Common myeloid progenitor, CD34-positive (primary cell): Measurements from ENCODE around the gene GNG14.
A peak's percentile ranks its signal among the peaks of the same experiment; 100 is the strongest.

Experiments
- CTCF ChIA-PET: fragments of 350-600 bp; sonication (Branson Sonifier 250); formaldehyde crosslinking; loops from one replicate; lab custom pipeline; 2021; ENCODE audit warnings: antibody characterized with exemption; lab: Charles Lee
- POLR2A ChIA-PET: fragments of 350-600 bp; sonication (Branson Sonifier 250); formaldehyde crosslinking; loops from one replicate; lab custom pipeline; 2021; ENCODE audit warnings: antibody characterized with exemption; lab: Charles Lee
- DNase-seq, 3 donors: peaks; one replicate each; pipeline versions ENCODE4 v3.0.0 to v3.0.0-alpha.2; 2013
- H3K27ac ChIP-seq, 2 experiments: 1 replicate in 1 of 2; 2 replicates in 1 of 2; pipeline ENCODE4 v1.7.0; 2013; ENCODE audit warnings: inconsistent platforms in 2 of 2, low read length in 2 of 2, mild to moderate bottlenecking in 2 of 2, low read depth in 1 of 2, moderate library complexity in 1 of 2; ENCODE audit not compliant: severe bottlenecking in 2 of 2, insufficient read depth in 1 of 2, poor library complexity in 1 of 2
- H3K27me3 ChIP-seq, 5 experiments: replicated peaks in 2 of 5; 1 replicate in 3 of 5; 2 replicates in 2 of 5; pipeline versions ENCODE4 v1.6.1 to v1.7.0; 2013; ENCODE audit warnings: low read length in 4 of 5, mild to moderate bottlenecking in 2 of 5, moderate library complexity in 2 of 5, inconsistent platforms in 1 of 5; ENCODE audit not compliant: insufficient read depth in 5 of 5, control insufficient read depth in 4 of 5
- H3K36me3 ChIP-seq, 4 experiments: 1 replicate in 2 of 4; 2 replicates in 2 of 4; pipeline versions ENCODE4 v1.6.1 to v1.7.0; 2013; ENCODE audit warnings: low read length in 3 of 4, control low read depth in 1 of 4, mild to moderate bottlenecking in 1 of 4; ENCODE audit not compliant: control insufficient read depth in 4 of 4, insufficient read depth in 4 of 4
- H3K4me1 ChIP-seq, 4 experiments: 1 replicate in 3 of 4; 2 replicates in 1 of 4; pipeline versions ENCODE4 v1.6.1 to v1.7.1; 2013; ENCODE audit warnings: low read length in 3 of 4, mild to moderate bottlenecking in 3 of 4, control low read depth in 1 of 4, inconsistent platforms in 1 of 4, moderate library complexity in 1 of 4; ENCODE audit not compliant: control insufficient read depth in 4 of 4, insufficient read depth in 4 of 4; ENCODE audit errors: control extremely low read depth in 1 of 4
- H3K4me3 ChIP-seq, 7 experiments: 1 replicate in 4 of 7; 2 replicates in 3 of 7; pipeline versions ENCODE4 v1.5.1 to v1.7.0; 2013; ENCODE audit warnings: mild to moderate bottlenecking in 7 of 7, low read length in 6 of 7, moderate library complexity in 6 of 7, inconsistent platforms in 2 of 7, low read depth in 2 of 7, control low read depth in 1 of 7; ENCODE audit not compliant: insufficient read depth in 4 of 7, control insufficient read depth in 1 of 7; ENCODE audit errors: extremely low read depth in 1 of 7
- H3K9me3 ChIP-seq, 5 experiments: 1 replicate in 4 of 5; 2 replicates in 1 of 5; pipeline versions ENCODE4 v1.6.1 to v1.7.1; 2013; ENCODE audit warnings: low read length in 4 of 5, mild to moderate bottlenecking in 2 of 5, inconsistent platforms in 1 of 5, low read depth in 1 of 5, moderate library complexity in 1 of 5; ENCODE audit not compliant: control insufficient read depth in 4 of 5, insufficient read depth in 2 of 5; ENCODE audit errors: control extremely low read depth in 1 of 5
- WGBS: methylation state at CpG from one replicate; pipeline ENCODE4 v1.1.5; 2013; ENCODE audit not compliant: insufficient coverage; 5-methylcytosine and 5-hydroxymethylcytosine counted together

GNG14 gene

GRCh38 chr19:12720296-12720695 is 32.5 kb downstream of the GNG14 start:
- Histone ChIP-seq H3K27me3 (no peaks in the 10 kb centered on the region), H3K9me3 (no peaks in the 10 kb centered on the region), H3K36me3 (peaks cover 10 to 34% (median 25%) of the 10 kb centered on the region in 4 experiments), H3K4me1 (peaks cover 12 to 35% (median 33%) of the 10 kb centered on the region in 4 experiments), H3K4me3 (peak overlapping the region in 6 of 7 experiments; percentile 68 to 95 (median 77)), H3K27ac (peak overlapping the region in 1 of 2 experiments; percentile 92)
- POLR2A ChIA-PET: interaction anchor here (2.1 kb wide), 1 partner anchor 73 kb away, joined by 7 read pairs; no protein-coding TSS in a partner anchor
- DNase-seq: no peak
- CTCF ChIA-PET: interaction anchor here (1.0 to 43.3 kb wide), 6 partner anchors 11 to 76 kb away, joined by 3 to 776 read pairs (median 6); partner anchors contain the start of genes BEST2 and HOOK2
- 100% methylated on average over 5 of the region's 10 CpGs for WGBS

- Histone ChIP-seq H3K4me3 (peak overlapping the region; percentile 67 to 95 (median 76)), H3K27ac (peak overlapping the region; percentile 81 to 92), H3K27me3 (no peaks in the 10 kb centered on the region), H3K9me3 (no peaks in the 10 kb centered on the region), H3K36me3 (peaks cover 9 to 27% (median 20%) of the 10 kb centered on the region in 4 experiments), H3K4me1 (peaks cover 12 to 35% (median 33%) of the 10 kb centered on the region in 4 experiments)
- 14% methylated on average over 54 of the region's 59 CpGs for WGBS
- peak in 1 of 3 donors; percentile 30 for DNase-seq
- CTCF ChIA-PET: interaction anchor here (0.6 to 43.3 kb wide), 10 partner anchors 11 to 1244 kb away, joined by 3 to 776 read pairs (median 4); partner anchors contain the start of genes BEST2 and HOOK2
- POLR2A ChIA-PET: interaction anchor here (1.1 to 2.1 kb wide), 2 partner anchors 16 to 72 kb away, joined by 3 to 7 read pairs; partner anchors contain the start of gene GET3
These were observed 33.3 kb downstream of the GNG14 start for GRCh38 chr19:12720851-12721655.

- POLR2A ChIA-PET: interaction anchor here (1.0 to 2.4 kb wide), 6 partner anchors 10 to 71 kb away, joined by 3 to 16 read pairs (median 6); partner anchors contain the start of genes FBXW9, GET3 and TRIR
- Histone ChIP-seq H3K27ac (peak overlapping the region; percentile 81 to 92), H3K27me3 (no peaks in the 10 kb centered on the region), H3K36me3 (peaks cover 6 to 24% (median 14%) of the 10 kb centered on the region in 4 experiments), H3K4me1 (peaks cover 12 to 35% (median 33%) of the 10 kb centered on the region in 4 experiments), H3K4me3 (peak overlapping the region; percentile 67 to 95 (median 76)), H3K9me3 (no peaks in the 10 kb centered on the region)
- DNase-seq: peak; percentile 81 to 95 (median 92)
- CTCF ChIA-PET: interaction anchor here (1.1 to 43.3 kb wide), 9 partner anchors 10 to 125 kb away, joined by 3 to 776 read pairs (median 6); partner anchors contain the start of genes BEST2 and HOOK2
- 0% methylated on average over 15 of the region's 65 CpGs for WGBS
These were observed 34.1 kb downstream of the GNG14 start for GRCh38 chr19:12721656-12722565.

GRCh38 chr19:12722566-12723380 is 35.0 kb downstream of the GNG14 start:
- H3K4me3 ChIP-seq: peak overlapping the region; percentile 67 to 95 (median 78)
- WGBS: under 1% methylated on average over 21 of the region's 32 CpGs
- no peaks in the 10 kb centered on the region for H3K9me3 ChIP-seq
- H3K27ac ChIP-seq: peak overlapping the region; percentile 81 to 92
- ChIA-PET CTCF (interaction anchor here (1.3 to 43.3 kb wide), 7 partner anchors 9 to 125 kb away, joined by 3 to 776 read pairs (median 8); partner anchors contain the start of genes BEST2, HOOK2 and TRIR), POLR2A (interaction anchor here (1.0 to 2.4 kb wide), 7 partner anchors 9 to 70 kb away, joined by 3 to 16 read pairs (median 4); partner anchors contain the start of genes FBXW9, GET3 and TRIR)
- H3K27me3 ChIP-seq: no peaks in the 10 kb centered on the region
- DNase-seq: peak; percentile 99
- peaks cover 12 to 35% (median 33%) of the 10 kb centered on the region in 4 experiments for H3K4me1 ChIP-seq
- H3K36me3 ChIP-seq: peaks cover 6 to 26% (median 14%) of the 10 kb centered on the region in 4 experiments

GRCh38 chr19:12723381-12723640 is 35.5 kb downstream of the GNG14 start:
- Histone ChIP-seq H3K4me1 (peaks cover 12 to 35% (median 33%) of the 10 kb centered on the region in 4 experiments), H3K9me3 (no peaks in the 10 kb centered on the region), H3K36me3 (peaks cover 6 to 31% (median 16%) of the 10 kb centered on the region in 4 experiments), H3K27ac (peak overlapping the region in 1 of 2 experiments; percentile 92), H3K27me3 (no peaks in the 10 kb centered on the region), H3K4me3 (peak overlapping the region; percentile 53 to 95 (median 78))
- ChIA-PET POLR2A (interaction anchor here (1.3 to 2.4 kb wide), 4 partner anchors 9 to 67 kb away, joined by 3 to 16 read pairs (median 4); partner anchors contain the start of genes GET3 and TRIR), CTCF (interaction anchor here (2.1 to 43.3 kb wide), 4 partner anchors 11 to 73 kb away, joined by 6 to 776 read pairs (median 17); partner anchors contain the start of genes BEST2, HOOK2 and TRIR)
- no peak for DNase-seq
- 0% methylated on average over 7 of the region's 7 CpGs for WGBS
